ENCODE data around the gene CEP170B.

Gene CEP170B

GRCh38 chr14:104876251-104876699 lies 11.2 kb downstream of the CEP170B start:
- TF ChIP-seq, protein P1, sequence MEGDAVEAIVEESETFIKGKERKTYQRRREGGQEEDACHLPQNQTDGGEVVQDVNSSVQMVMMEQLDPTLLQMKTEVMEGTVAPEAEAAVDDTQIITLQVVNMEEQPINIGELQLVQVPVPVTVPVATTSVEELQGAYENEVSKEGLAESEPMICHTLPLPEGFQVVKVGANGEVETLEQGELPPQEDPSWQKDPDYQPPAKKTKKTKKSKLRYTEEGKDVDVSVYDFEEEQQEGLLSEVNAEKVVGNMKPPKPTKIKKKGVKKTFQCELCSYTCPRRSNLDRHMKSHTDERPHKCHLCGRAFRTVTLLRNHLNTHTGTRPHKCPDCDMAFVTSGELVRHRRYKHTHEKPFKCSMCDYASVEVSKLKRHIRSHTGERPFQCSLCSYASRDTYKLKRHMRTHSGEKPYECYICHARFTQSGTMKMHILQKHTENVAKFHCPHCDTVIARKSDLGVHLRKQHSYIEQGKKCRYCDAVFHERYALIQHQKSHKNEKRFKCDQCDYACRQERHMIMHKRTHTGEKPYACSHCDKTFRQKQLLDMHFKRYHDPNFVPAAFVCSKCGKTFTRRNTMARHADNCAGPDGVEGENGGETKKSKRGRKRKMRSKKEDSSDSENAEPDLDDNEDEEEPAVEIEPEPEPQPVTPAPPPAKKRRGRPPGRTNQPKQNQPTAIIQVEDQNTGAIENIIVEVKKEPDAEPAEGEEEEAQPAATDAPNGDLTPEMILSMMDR (conservative IDR thresholded peaks at IDR 0.05): no peak
- TF ChIP-seq ZFX (IDR thresholded peaks at IDR 0.05): no peak
- no peak overlapping the region for H3K27ac ChIP-seq

DNA sequence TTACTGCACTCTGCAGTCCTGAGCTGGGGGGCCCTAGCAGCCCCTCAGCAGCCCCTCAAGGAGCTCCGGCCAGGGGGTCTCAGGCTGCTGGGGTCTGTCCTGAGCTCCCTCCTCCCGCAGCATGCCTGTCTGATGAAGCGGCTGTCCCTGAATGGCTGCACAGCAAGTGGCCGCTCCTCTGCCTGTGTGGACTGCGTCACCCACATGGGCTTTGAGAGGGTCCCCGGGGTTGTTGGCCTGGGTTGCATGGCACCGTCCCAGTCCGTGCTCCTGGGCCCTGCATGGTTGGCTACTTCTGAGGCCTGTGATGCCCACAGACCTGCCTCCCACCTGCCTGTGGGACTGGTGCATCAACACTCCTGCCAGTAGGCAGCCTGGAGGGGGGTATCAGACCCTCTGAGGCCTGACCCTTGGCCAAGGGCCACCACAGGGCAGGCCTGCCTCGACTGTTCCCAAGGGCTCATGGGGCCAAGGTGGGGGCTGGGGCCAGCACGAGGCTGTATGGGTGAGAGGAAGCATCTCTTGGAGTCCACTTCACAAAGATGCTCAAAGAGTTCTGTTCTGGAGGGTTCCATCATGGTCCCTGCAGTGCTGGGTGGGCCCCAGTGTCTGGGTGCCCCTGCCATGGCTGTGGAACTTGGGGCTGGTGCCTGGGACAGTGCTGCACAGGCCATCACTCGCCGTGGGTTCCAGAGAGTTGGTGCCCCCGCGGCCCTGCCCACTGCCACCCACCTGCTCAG lies 12.2 kb downstream of the CEP170B start:
- no peak overlapping the region for H3K27ac ChIP-seq
- TF ChIP-seq, protein P1 (conservative IDR thresholded peaks at IDR 0.05): no peak
- no peak for TF ChIP-seq ZFX (IDR thresholded peaks at IDR 0.05)

DNA sequence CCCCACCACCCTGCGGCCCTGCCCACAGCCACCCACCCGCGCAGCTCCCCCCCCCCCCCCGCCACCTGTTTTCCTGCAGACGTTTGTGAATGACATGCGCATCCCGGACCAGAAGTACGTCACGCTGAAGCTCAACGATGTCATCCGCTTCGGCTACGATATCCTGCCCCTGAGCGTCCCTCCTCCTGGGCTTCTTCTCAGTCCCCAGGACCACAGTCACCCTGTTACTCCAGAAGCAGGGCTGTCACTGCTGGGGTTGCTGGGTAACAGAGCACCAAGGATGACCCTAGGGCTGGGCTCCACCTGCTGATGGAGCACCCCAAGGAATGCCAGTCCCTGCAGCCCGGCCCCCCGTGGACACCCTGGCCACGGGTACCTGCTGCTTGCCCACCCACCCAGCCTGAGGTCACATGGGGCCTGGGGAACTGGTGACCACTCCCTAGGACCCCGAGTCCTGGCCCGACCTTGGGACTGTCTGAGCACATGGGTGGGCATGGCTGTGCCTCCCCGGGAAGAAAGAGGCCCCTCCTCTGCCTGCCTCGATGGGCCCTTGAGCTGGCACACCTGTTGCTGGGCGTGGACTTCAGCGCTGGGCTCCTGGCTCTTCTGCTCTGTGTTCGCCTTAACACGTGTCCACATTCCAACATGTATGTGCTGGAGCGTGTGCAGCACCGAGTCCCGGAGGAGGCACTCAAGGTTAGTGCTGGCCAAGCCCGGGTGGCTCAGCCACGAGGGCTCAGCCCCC lies 12.9 kb downstream of the CEP170B start:
- TF ChIP-seq, protein P1 (conservative IDR thresholded peaks at IDR 0.05): no peak
- TF ChIP-seq ZFX (IDR thresholded peaks at IDR 0.05): no peak
- H3K27ac ChIP-seq: no peak overlapping the region

DNA sequence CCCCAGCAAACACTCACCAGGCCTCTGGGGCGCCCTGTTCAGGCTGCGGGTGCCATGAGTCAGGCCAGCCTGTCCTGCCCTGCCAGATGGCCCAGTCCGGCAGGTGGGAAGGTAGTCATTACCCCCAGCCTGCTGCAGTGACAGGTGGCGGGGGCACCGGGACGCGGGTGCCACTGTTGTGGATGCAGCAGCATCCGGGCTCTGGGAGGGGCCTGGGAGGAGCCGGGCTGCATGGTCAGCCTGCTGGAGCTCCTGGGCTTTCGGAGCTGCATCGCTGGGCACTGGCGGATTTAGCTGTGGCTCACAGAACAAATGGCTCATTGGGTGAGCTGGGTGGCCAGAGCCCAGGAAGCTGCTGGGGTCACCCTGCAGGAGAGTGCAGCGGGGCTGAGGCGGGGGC lies 13.5 kb downstream of the CEP170B start:
- no peak overlapping the region for H3K27ac ChIP-seq
- TF ChIP-seq, protein P1 (conservative IDR thresholded peaks at IDR 0.05): no peak
- no peak for TF ChIP-seq ZFX (IDR thresholded peaks at IDR 0.05)

- TF ChIP-seq, protein P1 (conservative IDR thresholded peaks at IDR 0.05): no peak
- no peak for TF ChIP-seq ZFX (IDR thresholded peaks at IDR 0.05)
- H3K27ac ChIP-seq: no peak overlapping the region
These were observed 14.3 kb downstream of the CEP170B start for GRCh38 chr14:104879201-104879982.

GRCh38 chr14:104879983-104880565 lies 15.0 kb downstream of the CEP170B start:
- no peak for TF ChIP-seq ZFX (IDR thresholded peaks at IDR 0.05)
- TF ChIP-seq, protein P1 (conservative IDR thresholded peaks at IDR 0.05): no peak
- no peak overlapping the region for H3K27ac ChIP-seq
